Kidney (tissue), 14 donors: Measurements from ENCODE around the gene KRT79. TPM values are rescaled to one million over a fixed set of nuclear protein-coding genes. Genes with fewer than 3 reads are reported as not detected.

Experiments
- DNase-seq, 5 donors: peaks; one replicate each; pipeline ENCODE4 v3.0.0-alpha.2; 2013 to 2020
- FAIRE-seq: peaks from 2 replicates; lab custom pipeline; 2012; peaks lifted over from hg19 to GRCh38; lab: Jason Lieb, UNC
- H3K27ac ChIP-seq, 2 donors: one replicate each; pipeline ENCODE4 v1.7.0; 2013; ENCODE audit warnings: low read depth in 2 of 2, low read length in 2 of 2, inconsistent platforms in 1 of 2
- H3K27me3 ChIP-seq: one replicate; pipeline ENCODE4 v1.7.1; 2013; ENCODE audit warnings: low read length, inconsistent platforms; ENCODE audit not compliant: control insufficient read depth, insufficient read depth
- H3K36me3 ChIP-seq, 3 donors: one replicate each; pipeline versions ENCODE4 v1.7.0 to v1.7.1; 2013; ENCODE audit warnings: low read length in 3 of 3, control low read depth in 1 of 3, inconsistent platforms in 1 of 3; ENCODE audit not compliant: insufficient read depth in 3 of 3, control insufficient read depth in 2 of 3
- H3K4me1 ChIP-seq, 3 donors: one replicate each; pipeline versions ENCODE4 v1.7.0 to v1.7.1; 2013; ENCODE audit warnings: low read length in 3 of 3, inconsistent platforms in 1 of 3, low read depth in 1 of 3; ENCODE audit not compliant: control insufficient read depth in 2 of 3, insufficient read depth in 2 of 3
- H3K4me3 ChIP-seq, 3 donors: one replicate each; pipeline versions ENCODE4 v1.7.0 to v1.8.1; 2013; ENCODE audit warnings: low read length in 3 of 3, control low read depth in 1 of 3, inconsistent platforms in 1 of 3
- H3K9ac ChIP-seq, 3 donors: one replicate each; pipeline versions ENCODE4 v1.7.0 to v1.7.1; 2013; ENCODE audit warnings: low read length in 3 of 3, control low read depth in 1 of 3, inconsistent platforms in 1 of 3
- H3K9me3 ChIP-seq, 3 donors: one replicate each; pipeline versions ENCODE4 v1.7.0 to v1.7.1; 2013; ENCODE audit warnings: low read length in 3 of 3, control low read depth in 1 of 3, inconsistent platforms in 1 of 3; ENCODE audit not compliant: control insufficient read depth in 2 of 3, insufficient read depth in 1 of 3
- CTCF ChIP-seq: IDR thresholded peaks from 3 replicates; pipeline ENCODE4 v1.5.1; 2012; ENCODE audit warnings: mild to moderate bottlenecking, moderate library complexity, borderline replicate concordance; ENCODE audit not compliant: insufficient read depth; ENCODE audit errors: extremely low read depth
- intact Hi-C: fragments of 100-400 bp; cut with DNase I; formaldehyde crosslinking; loops from one replicate; pipeline ENCODE4 v1.11.1; 2022
- polyA plus RNA-seq: library from polyadenylated mRNA; stranded (reverse); fragments of 350-450 nt; fragmentation: Illumina TruSeq; extraction: RNeasy Lipid Tissue Mini Kit (QIAGEN cat#74804); gene quantifications from one replicate; pipeline ENCODE4 v1.2.3, GENCODE V29; 2014; ENCODE audit warnings: low read depth, low replicate concordance; ENCODE audit not compliant: insufficient read depth
- total RNA-seq: library from RNA; stranded (reverse); fragmentation: NEBNext Ultra II Directional; extraction: Animal tissue kit (Norgen Biotek cat#: 25700); gene quantifications from one replicate; pipeline ENCODE4 v1.2.1, GENCODE V29; 2021
- donor health status: control.
- donor health status: control.
- donor health status: control.
- donor health status: control.
- donor health status: control.
- donor health status: DM: yes; HTN: yes; CAD: no.
- donor health status: Normal renal cell carcinoma (clear cell type).

Gene KRT79
- total and polyA plus RNA-seq, 2 donors from 2014 or later = not detected

- H3K27ac ChIP-seq = no peak overlapping the region
- H3K4me1 ChIP-seq = peaks cover 0 to 2% (median 0%) of the 10 kb centered on the region in 3 donors
- FAIRE-seq (no peak), DNase-seq (no peak)
- H3K36me3 ChIP-seq = no peaks in the 10 kb centered on the region
- H3K4me3 ChIP-seq = no peak overlapping the region
- no peak for TF ChIP-seq CTCF
- H3K9me3 ChIP-seq = no peaks in the 10 kb centered on the region
- no peak overlapping the region for H3K9ac ChIP-seq
- H3K27me3 ChIP-seq = no peaks in the 10 kb centered on the region
- intact Hi-C loops = no loop called here
Measured at GRCh38 chr12:52790427-52791270, 43.5 kb downstream of the KRT79 start.

GRCh38 chr12:52789637-52790426 lies 44.3 kb downstream of the KRT79 start:
- H3K4me1 ChIP-seq = peaks cover 0 to 2% (median 0%) of the 10 kb centered on the region in 3 donors
- H3K9ac ChIP-seq = no peak overlapping the region
- FAIRE-seq = no peak
- no peak overlapping the region for H3K27ac ChIP-seq
- intact Hi-C loops = no loop called here
- TF ChIP-seq CTCF = no peak
- H3K27me3 ChIP-seq = no peaks in the 10 kb centered on the region
- H3K36me3 ChIP-seq = no peaks in the 10 kb centered on the region
- H3K4me3 ChIP-seq = no peak overlapping the region
- H3K9me3 ChIP-seq = no peaks in the 10 kb centered on the region
- DNase-seq = peak; percentile 48 to 74 (median 52)

- FAIRE-seq (no peak), DNase-seq (no peak)
Measured at GRCh38 chr12:52788876-52789636, 45.1 kb downstream of the KRT79 start.

More at GRCh38 chr12:52788876-52789636, 45.1 kb downstream of the KRT79 start:
- Histone ChIP-seq H3K4me3 (no peak overlapping the region), H3K9me3 (no peaks in the 10 kb centered on the region), H3K27ac (no peak overlapping the region), H3K27me3 (no peaks in the 10 kb centered on the region), H3K9ac (no peak overlapping the region), H3K36me3 (no peaks in the 10 kb centered on the region), H3K4me1 (peaks cover 0 to 2% (median 0%) of the 10 kb centered on the region in 3 donors)
- TF ChIP-seq CTCF = no peak
- intact Hi-C loops = no loop called here
